ENCODE data around the gene SP3. TPM values are rescaled to one million over a fixed set of nuclear protein-coding genes. Genes with fewer than 3 reads are reported as not detected.

The SP3 gene
- total and polyA plus RNA-seq, 9 of the 15 experiments (the other 6 are each of a cell fraction or from before 2014, with no cell fraction given): 12.0 to 106 (median 74.9) TPM

GRCh38 chr2:173963323-173963816 lies 1.8 kb downstream of the SP3 start (continued):
- TF ChIP-seq ZHX1 (conservative IDR thresholded peaks at IDR 0.05; ENCODE audit: low read length) (0 out of 2 replicates have a peak, but pooled peaks have one; percentile 25), SIN3A (IDR thresholded peaks at IDR 0.05; ENCODE audit: borderline replicate concordance in 2 of 2, control insufficient read depth in 1 of 2, low read depth in 2 of 2, low read length in 2 of 2) (peak in 1 of 2 experiments; percentile 55; a peak in 1 of 4 replicates), E2F8 (IDR thresholded peaks at IDR 0.05; ENCODE audit: low read depth, partially characterized antibody) (peak; percentile 20), HINFP (tag; conservative IDR thresholded peaks at IDR 0.05; ENCODE audit: low read depth) (no peak), RREB1 (CRISPR knock-in tag; IDR thresholded peaks at IDR 0.05) (0 out of 2 replicates have a peak, but pooled peaks have one; percentile 42), CHD1 (IDR thresholded peaks at IDR 0.05; ENCODE audit: low read length) (peak; percentile 97), ZNF778 (CRISPR knock-in tag; IDR thresholded peaks at IDR 0.05) (no peak), RB1 (IDR thresholded peaks at IDR 0.05; ENCODE audit: low read depth) (peak; percentile 43; the same call in 1 of the 2 replicates), ZNF57 (CRISPR knock-in tag; IDR thresholded peaks at IDR 0.05) (0 out of 2 replicates have a peak, but pooled peaks have one; percentile 69), NR4A1 (CRISPR knock-in tag; IDR thresholded peaks at IDR 0.05) (0 out of 2 replicates have a peak, but pooled peaks have one; percentile 50), NR4A1 (tag; IDR thresholded peaks at IDR 0.05) (no peak), KAT8 (IDR thresholded peaks at IDR 0.05; ENCODE audit: low read depth) (0 out of 2 replicates have a peak, but pooled peaks have one; percentile 73), CEBPG (CRISPR knock-in tag; IDR thresholded peaks at IDR 0.05) (no peak), CEBPG (tag; conservative IDR thresholded peaks at IDR 0.05 in 1 of 2, IDR thresholded peaks at IDR 0.05 in 1 of 2) (peak in 1 of 2 experiments; percentile 63; a peak in 1 of 4 replicates)

Measured in K562 (cell line).